ENCODE data around the gene CIB2.

GRCh38 chr15:78055919-78056713 is 75.1 kb downstream of the CIB2 start:
- TF ChIP-seq SIN3A (IDR thresholded peaks at IDR 0.05; ENCODE audit: low read depth) (no peak), POLR2AphosphoS5 (IDR thresholded peaks at IDR 0.05; ENCODE audit: low read depth, low read length) (no peak)

Measured in HCT116 (cell line).